SU-DHL-6 (cell line): ENCODE measurements around the gene SVOPL.

ENCODE experiments used
- EZH2phosphoT487 ChIP-seq: fragments of 200-600 bp; sonication (generic), shearing (Covaris generic); conservative IDR thresholded peaks from 2 replicates; pipeline ENCODE4 v1.6.1; 2018; ENCODE audit warnings: mild to moderate bottlenecking, antibody characterized with exemption, low read length, moderate library complexity, mixed read lengths
- TF ChIP-seq, protein P1 (sequence below): fragments of 200-600 bp; sonication (generic); IDR thresholded peaks from one replicate; pipeline ENCODE4 v1.5.1; 2017; ENCODE audit warnings: antibody characterized with exemption, mild to moderate bottlenecking, low read length, moderate library complexity; ENCODE audit not compliant: insufficient read depth, poor library complexity, severe bottlenecking

- no peak for TF ChIP-seq EZH2phosphoT487
- TF ChIP-seq, protein P1, sequence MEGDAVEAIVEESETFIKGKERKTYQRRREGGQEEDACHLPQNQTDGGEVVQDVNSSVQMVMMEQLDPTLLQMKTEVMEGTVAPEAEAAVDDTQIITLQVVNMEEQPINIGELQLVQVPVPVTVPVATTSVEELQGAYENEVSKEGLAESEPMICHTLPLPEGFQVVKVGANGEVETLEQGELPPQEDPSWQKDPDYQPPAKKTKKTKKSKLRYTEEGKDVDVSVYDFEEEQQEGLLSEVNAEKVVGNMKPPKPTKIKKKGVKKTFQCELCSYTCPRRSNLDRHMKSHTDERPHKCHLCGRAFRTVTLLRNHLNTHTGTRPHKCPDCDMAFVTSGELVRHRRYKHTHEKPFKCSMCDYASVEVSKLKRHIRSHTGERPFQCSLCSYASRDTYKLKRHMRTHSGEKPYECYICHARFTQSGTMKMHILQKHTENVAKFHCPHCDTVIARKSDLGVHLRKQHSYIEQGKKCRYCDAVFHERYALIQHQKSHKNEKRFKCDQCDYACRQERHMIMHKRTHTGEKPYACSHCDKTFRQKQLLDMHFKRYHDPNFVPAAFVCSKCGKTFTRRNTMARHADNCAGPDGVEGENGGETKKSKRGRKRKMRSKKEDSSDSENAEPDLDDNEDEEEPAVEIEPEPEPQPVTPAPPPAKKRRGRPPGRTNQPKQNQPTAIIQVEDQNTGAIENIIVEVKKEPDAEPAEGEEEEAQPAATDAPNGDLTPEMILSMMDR = no peak
Observed at GRCh38 chr7:138649506-138649905, 51.7 kb downstream of the SVOPL start.
